Midbrain (tissue), 1 donor: Measurements from ENCODE around the gene CREB5.
"Not testable (repeated sequence)": the region's sequence is repeated elsewhere in the genome, so short reads cannot be mapped to it uniquely, and the experiment has no call there.

Experiments
- DNase-seq: peaks from one replicate; lab custom pipeline; 2025; lab: John Stamatoyannopoulos, UW

The CREB5 gene

DNA sequence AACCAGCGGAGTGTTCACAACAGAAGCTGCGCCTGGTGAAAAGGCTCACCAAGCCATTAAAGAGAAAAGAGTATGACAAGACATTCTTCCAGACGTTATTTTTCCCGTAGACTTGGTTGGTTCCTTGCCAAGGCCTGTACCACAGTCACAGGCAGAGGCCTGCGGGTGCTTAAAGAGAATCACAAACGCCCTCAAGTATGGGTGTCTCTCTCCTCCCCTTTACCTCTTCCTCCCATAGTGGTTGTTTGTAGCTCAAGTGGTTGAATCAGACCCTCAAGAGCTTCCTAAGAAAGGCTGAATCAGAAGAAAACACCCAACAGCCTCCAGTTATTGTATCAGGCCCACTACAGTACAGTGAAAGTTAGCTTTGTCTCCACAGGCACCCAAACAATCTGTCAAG lies 169.0 kb downstream of the CREB5 start:
- no peak for DNase-seq

DNA sequence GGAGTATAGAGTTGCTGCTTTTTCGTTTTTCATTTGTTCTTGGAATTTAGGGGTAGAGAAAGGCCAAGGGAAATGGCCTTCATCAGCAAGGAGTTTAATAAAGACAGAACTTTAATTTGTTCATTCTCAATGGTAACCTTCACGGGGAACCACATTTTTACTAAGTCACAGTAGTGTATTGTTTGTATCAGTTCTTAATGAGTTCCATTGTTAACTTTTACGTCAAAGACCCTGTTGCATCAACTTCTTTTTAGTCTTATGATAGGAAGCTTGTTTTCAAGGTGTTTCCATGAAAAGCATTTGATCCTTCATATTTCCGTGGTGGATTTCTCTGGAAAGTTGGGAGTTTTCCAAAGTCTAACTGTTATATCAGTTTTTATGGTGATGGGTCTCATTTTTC lies 169.9 kb downstream of the CREB5 start:
- no peak for DNase-seq

GRCh38 chr7:28584235-28584634 lies 171.9 kb downstream of the CREB5 start:
- no peak for DNase-seq

DNA sequence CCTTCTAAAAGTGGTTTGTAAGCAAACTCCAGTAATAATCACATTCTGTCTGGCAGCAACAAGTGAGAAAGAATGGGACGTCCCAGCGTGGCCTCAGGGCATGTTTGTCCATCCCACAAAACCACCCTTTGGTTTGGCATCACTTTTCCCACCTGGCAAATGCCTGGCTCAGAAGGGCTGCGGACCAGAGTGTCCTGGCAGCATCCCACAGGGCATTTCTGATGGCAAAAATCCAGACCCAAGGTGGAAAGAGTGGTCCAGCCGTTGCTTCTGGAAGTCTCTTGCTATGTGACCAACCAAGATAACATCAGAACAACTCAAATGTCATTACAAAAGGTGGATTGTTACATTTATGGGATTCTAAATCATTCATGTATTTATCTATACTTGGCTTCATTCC lies 174.4 kb downstream of the CREB5 start:
- no peak for DNase-seq

DNA sequence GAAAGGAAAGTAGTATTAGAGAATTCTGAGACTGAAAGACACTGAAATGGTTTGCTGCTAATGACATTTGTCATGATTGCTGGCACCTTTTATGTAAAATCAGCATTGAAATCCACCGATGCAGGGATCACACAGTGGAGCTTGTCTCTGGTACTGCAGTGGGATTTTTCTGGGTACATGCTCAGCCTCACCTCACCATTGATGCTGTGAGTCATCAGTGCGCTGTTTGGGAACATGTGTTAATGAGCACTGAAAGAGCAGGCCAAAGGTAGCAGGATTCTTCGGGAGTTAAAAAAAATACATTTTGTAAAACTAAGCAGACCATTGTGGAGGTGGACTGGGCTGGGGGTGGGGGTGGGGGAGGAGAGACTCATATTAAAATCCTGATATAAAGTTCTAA lies 174.9 kb downstream of the CREB5 start:
- no peak for DNase-seq

DNA sequence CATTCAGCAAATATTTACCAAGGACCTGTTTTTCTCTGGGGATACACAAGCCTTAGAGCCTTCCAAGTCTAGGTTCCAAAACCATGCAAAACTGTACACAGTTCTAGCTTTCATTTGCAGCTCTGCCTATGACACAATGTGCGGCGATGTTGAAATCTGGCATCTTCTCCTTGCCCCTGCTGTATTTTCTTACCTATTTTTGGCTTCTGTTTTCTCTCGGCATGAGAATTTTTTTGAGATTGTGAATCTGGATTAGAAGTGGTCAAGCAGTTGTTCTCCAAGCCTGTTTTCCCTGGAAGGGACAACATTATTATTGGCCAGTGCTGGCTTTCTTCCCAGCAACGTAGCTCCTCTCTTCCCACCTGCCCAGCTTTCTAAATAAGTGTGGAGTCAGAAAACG lies 176.3 kb downstream of the CREB5 start:
- no peak for DNase-seq

DNA sequence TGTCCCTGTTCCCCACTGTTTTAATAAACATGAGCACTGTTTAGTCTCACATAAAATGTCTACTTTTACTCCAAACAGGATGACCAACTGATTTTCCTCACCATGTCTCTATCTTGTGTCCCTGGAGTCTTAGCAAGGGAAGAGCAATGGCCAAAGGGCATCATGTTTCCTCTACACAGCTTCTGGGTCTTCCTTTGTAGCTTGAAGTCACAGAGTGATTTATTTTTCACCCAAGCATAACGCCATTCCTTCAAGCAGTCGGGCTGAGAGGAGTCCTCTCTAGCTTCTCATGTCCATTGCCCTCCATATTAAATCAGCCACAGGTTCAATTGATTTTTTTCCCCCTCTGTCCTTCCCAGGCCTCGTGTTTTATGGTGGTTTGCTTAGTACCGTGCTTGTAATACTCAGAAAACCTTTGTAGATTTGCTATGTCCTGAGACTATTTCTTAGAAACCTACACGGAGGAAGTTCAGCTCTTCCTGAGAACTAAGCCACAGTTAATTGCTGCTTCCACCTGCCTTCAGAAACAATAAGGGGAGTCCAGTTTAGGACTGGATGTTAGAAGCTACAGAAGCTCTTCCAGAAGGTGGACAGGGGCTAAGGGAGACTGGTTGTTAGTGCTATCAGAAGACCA lies 178.8 kb downstream of the CREB5 start:
- no peak for DNase-seq

- no peak for DNase-seq
Observed at GRCh38 chr7:28591725-28592349, 179.5 kb downstream of the CREB5 start.

GRCh38 chr7:28592861-28593260 lies 180.5 kb downstream of the CREB5 start:
- DNase-seq, result no peak

GRCh38 chr7:28595076-28595475 lies 182.8 kb downstream of the CREB5 start:
- no peak for DNase-seq

- DNase-seq, result no peak
Observed at GRCh38 chr7:28595801-28596200, 183.5 kb downstream of the CREB5 start.

DNA sequence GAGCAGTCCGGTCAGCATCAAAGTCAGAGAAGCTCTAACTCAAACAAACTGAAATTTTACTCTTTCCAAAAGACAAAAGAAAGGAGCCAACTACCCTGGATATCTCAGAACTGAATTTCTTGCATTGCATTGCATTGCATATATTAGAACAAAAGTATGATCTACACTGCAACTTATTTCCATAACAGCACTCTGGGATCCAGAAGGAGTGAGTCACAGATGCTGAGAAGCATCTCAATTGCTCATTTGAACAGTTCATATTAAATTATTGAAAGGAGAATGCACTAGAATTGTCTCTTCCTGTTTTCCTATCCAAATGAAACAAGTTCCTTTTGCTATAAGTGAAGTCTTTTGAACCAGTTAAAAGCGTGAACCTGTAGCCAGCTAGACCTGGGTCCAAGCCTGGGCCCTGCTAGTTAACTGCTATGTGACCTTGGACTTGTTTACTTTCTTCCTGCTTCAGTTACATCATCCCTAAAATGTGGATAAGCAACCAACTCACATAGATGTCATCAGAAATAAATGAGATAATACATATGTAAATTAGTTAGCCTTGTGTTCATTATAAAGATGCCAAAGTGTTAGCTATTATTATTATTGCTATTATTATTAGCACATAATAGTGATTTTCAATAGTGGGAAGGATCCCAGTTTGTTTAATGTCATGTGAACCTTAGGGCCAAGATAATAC lies 184.1 kb downstream of the CREB5 start:
- DNase-seq, result no peak

DNA sequence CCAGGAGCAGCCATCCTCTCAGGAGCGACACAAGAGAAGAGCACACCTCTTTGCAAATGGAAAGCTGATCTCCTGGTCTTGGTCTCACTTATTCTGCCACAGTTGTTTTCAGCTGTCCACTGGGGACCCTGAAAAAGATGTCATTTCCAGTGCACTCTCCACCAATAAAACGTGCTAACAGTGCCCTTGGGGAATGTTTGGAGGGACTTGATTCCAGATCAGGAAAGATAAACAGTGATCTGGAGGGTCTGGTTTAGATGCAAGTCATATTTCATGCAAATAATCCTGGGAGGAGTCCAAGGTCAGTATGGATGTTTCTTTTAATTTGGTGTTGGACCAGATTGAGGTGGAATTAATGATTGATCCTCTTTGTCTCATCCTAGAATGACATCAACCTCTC lies 185.0 kb downstream of the CREB5 start:
- DNase-seq, result no peak

DNA sequence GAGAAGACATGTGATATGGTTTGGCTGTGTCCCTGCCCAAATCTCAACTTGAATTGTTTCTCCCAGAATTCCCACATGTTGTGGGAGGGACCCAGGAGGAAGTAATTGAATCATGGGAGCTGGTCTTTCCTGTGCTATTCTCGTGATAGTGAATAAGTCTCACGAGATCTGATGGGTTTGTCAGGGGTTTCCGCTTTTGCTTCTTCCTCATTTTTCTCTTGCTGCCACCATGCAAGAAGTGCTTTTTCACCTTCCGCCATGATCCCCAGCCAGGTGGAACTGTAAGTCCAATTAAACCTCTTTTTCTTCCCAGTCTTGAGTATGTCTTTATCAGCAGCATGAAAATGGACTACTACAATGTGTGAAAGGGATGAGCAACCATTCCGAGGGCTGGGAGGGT lies 185.7 kb downstream of the CREB5 start:
- DNase-seq, result not testable (repeated sequence)

- DNase-seq, result no peak
Observed at GRCh38 chr7:28598586-28598985, 186.3 kb downstream of the CREB5 start.

DNA sequence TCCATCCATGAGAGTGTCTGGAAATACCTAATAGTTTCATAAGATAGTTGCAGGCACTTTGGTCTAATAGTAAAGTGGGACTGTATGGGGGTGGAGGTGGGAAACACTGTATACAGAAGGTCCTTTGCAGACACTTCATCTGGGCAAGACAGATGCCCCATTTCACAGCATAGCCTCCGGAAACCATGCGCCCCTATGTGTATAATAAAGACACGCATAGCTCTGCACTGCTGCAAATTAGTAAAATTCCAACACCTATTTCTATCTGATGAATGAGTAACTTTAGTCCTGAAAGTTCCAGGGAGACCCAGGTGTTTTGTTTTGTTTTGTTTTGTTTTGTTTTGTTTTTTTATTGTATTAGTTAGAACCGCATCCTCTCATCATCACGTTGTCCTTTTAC lies 187.1 kb downstream of the CREB5 start:
- no peak for DNase-seq

DNA sequence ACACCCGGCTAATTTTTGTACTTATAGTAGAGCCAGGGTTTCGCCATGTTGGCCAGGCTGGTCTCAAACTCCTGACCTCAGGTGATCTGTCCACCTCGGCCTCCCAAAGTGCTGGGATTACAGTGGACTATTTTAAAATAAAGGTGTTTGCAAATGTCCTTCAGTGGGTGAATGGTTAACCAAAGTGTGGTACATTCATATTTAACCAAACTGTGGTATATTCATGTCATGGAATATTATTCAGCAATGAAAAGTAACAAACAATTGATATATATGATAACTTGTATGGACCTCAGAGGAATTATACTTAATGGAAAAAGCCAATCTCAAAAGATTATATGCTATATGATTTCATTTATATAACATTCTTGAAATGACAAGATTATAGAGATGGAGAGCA lies 190.0 kb downstream of the CREB5 start:
- no peak for DNase-seq

DNA sequence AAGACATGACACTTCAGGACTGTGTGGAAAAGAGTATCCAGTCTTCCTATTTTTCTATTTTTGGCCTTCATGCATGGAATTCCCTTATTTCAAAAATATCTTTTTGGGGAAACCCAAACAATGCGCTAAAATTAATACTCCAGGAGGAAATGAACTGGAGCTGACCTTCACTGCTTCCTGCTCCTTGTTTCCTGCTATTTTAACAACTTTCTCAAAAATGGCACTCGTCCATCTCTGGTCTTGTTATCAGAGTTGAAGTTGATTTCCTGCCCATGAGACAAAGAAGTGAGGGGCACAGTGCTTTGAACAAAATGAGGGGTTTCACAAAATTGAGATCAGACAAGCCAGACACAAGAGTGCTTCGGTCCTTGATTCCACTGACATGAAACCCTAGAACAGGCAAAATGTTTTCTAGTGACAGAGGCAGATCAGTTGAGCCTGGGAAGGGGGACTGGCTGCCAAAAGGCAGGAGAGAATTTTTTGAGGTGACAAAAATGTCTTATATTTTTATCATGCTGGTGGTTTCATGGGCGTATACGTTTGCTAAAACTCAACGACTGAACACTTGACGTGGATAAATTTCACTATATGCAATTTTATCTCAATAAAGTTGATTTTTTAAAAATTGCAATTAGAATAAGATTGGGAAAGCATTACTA lies 193.2 kb downstream of the CREB5 start:
- DNase-seq, result no peak

GRCh38 chr7:28606421-28606820 lies 194.1 kb downstream of the CREB5 start:
- no peak for DNase-seq

DNA sequence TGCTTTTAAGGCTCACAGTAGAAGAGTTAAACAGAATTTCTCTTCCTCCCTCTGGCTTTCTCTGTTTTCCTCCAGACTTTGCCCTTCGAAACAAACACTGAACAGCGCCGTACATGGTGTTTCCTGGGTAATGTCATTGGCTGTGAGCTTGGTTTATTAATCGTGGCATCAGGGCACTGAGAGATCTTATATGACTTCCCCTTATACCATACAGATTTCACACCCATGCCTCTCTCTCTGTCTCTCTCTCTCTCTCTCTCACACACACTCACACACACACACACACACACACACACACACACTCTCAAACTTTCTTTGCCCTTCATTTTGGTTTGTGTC lies 195.5 kb downstream of the CREB5 start:
- DNase-seq, result no peak

DNA sequence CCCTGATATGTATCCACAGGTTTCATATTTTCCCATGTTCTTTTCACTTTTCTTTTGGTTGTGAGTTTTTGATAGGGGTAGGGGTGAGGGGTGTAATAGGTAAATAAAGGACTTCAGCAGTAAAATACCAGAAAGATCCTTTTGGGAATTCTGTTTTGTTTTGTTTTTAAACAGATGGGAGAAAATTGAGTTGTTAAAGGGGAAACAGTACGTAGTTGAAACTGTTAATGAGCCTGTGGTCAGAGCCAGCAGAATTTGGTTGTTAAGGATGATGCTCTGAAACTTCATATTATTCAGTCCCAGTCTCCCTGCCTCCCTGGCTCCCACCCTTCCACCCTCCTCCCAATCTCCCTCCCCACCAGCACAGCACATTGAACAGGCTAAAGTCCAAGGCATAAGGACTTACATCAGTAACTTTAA lies 195.9 kb downstream of the CREB5 start:
- DNase-seq, result no peak

DNA sequence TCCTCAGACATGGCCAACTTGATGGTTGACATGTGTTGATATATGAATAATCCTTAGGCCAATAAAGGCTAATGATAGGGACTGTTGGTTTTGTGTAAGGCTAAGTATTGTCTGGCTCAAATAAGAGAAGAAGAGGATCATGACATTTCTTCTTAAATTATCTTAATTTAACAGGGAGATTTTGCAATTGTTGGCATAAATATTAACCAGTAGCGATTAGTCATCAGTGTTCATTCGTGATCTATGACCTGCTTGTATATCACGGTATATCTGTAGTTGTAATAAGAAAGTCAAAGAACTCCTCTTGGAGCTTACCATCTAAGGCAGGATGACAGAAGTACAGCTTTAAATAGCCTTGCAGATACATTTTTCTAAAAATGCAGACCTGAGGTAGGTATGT lies 196.4 kb downstream of the CREB5 start:
- no peak for DNase-seq

- DNase-seq, result no peak
Observed at GRCh38 chr7:28609608-28610007, 197.3 kb downstream of the CREB5 start.
